HK-2 (cell line): ENCODE results near the gene ZNF106.

ENCODE experiments used
- DNase-seq: peaks from one replicate; pipeline ENCODE4 v3.0.0-alpha.2; 2018; ENCODE audit not compliant: unreplicated experiment

The ZNF106 gene

DNA sequence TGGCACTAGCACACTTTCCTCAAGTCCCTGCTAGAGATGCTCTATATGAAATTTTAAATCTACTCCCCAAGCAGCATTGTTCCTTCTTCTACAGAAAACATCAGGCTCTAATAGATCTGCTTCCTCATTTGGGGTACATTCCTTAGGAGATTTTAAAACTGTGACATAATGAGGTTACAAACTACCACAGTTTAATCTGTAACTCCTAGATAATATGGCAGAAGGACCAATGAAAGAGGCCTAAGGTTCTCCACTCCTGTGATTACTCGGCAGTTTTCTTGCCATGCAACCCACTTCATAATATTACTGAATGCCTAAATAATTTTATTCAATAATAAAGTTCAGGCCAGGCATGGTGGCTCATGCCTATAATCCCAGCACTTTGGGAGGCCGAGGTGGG lies 16.1 kb downstream of the ZNF106 start:
- DNase-seq = no peak

DNA sequence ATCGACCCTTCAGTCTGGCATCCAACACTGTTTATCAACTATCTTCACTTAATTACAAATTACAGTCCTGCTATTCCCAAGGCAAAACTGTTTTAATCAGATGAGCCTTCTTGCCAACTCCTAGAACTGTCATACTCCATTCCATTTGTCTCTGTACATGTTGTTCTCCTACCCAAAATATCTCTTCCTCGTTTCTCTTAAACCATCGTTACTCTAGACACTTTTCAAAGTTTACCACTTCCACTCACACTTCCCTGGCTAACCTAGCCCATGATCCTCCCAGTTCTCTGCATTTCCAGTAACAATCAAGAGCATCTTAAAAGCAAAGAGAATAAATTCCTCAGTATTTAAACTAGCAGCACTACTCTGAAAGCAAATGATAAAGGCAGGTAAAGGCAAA lies 19.9 kb downstream of the ZNF106 start:
- no peak for DNase-seq

DNA sequence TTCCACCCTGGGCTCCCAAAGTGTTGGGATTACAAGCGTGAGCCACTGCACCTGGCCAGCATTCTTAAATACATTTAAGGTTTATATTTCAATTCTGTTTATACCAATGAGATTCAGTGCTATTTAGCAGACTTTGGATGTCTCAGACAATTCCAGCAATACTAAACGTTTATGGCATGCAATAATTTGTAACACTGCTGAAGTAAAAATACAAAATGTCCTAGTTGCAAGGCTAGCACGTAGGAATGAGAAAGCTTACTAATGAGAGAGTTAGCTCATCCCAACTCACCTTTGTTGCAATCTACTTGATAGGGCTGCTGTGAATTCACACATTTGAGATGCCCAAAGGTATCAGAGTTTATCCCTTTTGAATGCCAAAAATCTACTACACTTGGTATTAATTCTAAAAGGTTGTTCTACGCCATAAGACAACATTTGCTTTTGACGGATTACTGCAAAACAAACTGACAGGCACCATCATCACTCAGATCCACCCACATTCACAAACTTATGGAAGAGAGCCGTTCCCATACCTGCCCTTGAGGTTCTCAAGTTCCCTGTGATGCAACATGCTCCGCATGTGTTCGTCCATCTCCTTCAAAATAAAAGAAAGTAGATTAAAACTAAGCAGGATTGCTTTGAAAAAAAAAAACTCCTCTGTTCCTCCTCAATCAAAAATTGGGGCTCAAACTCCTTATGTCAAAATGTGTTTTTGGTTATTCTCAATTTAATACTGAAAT lies 25.3 kb downstream of the ZNF106 start:
- DNase-seq = no peak

DNA sequence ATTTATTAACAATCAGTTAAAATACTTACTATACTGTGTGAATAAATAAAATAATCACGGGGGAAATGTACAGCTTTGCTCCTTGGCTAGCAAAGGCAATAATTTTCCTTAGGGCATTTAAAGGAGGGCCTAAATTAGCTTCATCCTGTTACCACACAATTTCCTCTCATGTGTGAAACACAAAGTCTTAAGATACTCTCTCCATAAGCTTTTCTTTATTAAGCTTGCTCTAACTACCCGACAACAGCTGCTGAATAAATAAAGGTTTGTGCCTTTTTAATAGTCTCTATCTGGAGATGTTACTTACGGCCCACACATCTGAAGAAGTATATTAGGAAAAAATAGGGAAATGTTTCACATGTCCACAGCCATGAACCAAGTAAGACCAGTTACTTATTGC lies 29.7 kb downstream of the ZNF106 start:
- no peak for DNase-seq

DNA sequence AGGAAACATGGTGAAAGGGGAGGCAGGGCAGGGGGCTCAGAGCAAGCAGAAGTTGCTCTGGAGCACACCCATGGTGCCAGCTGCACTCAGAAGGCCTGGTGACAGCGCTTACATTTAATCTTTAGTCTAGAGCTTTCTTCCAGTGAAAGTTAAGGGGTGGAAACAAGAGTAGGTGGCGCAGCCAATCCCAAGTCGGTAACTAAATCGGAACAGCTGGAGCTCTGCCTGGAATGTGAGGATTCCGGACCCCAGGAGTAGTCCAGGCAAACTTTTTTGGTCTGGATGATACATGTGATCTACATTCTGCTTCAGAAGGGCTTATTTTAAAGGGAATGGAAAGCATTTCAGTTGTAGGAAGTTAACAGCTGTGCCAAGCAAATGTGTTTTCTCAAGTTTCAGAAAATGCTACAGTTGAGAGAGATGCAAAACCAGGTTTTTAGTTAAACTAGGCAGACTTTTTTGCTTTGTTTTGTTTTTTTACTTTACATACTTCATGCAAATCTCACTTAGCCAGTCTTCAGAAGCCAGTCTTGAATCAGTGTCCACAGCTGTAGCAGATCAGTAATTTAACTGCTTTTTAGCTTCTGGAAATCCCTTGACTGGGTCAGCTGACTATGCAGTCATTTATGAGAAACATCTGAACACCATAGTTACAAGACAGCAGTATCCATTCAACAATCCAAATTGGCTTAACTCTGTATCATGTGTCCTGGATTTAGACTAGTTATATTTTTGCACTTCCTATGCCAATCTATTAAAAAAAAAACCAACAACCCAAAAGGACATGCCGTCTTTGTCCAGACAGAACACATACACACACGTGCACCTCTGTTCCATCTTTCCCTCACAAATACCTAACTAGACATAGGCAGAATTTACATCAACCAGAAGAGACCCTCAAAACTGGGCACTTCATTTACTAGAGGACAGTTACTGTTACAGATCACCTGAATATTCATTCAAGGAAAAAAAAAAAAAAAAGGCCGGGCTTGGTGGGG lies 33.2 kb downstream of the ZNF106 start:
- DNase-seq = no peak

DNA sequence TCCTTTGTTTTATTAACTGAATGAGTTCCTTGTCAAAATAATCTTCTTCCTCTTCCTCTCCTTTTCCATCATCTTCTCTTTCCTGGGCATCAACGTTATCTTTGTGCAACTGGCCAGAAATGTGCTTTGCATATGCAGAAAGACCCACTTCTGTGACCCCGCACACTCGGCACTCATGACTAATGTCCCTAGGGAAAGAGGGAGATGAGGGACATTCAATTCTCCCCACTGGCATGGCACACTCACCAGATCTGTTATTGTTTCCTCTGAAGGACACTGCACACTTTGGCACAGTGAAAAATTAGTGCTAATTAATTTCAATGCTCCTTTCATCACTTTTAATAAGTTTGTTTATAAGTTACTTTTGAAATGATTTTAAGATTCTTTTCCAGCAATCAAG lies 34.0 kb downstream of the ZNF106 start:
- no peak for DNase-seq

DNA sequence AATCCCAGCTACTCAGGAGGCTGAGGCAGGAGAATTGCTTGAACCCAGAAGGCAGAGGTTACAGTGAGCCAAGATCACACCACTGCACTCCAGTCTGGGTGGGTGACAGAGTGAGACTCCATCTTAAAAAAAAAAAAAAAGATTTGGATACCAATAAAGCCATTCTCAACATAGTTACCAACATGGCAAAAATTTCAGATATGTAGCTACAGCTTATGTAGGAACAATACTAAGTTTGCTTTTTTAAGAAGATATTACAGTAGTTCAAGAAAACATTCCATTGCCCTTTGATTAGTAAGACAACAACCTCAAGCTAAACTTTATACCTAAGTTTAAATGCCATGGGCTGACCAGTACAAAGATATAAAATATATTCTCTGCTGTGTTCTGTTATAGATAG lies 34.4 kb downstream of the ZNF106 start:
- no peak for DNase-seq

DNA sequence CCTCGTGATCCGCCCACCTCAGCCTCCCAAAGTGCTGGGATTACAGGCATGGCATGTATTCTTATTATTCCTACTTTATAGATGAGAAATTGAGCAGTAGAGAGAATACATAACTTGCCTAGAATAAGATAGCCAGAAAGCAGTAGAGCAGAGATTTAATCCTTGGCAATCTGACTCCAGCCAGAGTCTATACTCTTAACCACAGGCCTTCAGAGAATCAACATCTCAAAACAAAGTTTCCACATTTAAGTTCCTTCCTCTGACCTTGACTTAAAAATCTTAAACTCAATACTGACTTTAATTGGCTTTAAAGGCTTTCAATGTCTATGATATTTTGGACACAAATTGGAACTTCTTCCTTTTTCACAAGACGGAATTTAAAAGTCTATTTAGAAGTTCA lies 37.1 kb downstream of the ZNF106 start:
- no peak for DNase-seq

DNA sequence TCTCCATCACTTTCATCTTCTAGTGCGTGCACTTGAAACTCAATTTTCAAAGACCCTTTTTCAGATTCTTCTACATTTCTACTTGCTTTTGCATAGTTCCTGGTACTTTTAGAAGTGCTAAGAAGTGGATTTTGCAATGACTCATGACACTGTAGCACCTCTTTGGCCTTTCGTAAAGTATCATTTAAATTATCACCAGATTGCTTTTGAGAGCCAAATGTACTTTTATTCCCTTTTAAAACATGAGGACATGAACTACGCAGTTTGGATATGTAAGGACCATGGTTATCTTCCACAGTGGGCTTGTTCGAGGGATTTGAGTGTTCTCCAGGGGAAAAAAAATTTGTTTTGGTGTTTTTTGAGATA lies 40.5 kb downstream of the ZNF106 start:
- DNase-seq = no peak

DNA sequence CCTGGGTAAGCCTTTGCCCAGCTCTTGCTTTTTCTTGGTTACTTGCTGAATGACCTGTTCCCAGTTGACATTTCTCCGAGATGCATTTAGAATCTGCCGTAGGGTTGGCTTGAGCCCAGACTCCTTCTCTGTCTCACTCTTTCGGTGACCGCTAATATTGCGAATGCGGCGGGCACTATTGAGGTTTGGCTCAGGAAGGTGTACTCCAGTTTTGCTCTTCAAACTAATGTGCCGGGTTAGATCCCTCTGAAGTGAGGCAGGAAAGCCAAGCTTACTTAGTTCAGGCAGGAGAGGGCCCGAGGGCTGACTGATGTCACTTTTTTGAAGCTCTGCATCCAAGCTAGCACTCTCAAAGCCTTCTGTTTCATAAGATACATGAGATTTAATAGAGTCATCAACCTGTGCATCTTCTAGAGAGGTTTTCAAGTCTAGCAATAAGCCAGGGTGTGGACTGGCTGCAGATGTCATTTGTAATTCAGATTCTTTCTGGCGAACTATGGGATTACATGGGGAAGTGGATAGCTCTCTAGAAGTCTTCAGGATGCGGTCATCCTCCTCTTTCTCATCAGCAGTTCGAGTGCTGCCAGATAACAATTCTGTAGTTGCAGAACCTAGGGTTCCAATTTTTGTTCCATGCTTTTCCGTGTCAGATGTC lies 41.0 kb downstream of the ZNF106 start:
- DNase-seq = no peak

DNA sequence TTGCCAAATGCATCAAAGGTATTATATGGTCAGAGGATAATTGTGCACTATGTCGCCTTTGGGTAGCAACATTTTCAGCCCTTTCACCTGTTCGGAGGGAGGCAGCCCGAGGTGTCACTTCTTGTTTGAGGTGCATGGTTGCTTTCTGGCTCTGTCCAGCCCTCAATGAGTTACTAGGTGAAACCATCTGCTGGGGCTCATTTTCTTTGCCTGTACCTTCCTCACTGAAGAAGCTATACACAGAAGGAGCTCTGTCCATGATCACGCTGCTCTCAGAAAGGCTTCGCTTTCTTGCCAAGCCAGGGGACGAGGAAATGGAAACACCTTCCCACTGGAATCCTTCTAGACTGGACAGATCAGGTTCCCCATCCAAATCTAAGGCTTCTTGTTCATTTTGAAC lies 42.7 kb downstream of the ZNF106 start:
- DNase-seq = no peak

DNA sequence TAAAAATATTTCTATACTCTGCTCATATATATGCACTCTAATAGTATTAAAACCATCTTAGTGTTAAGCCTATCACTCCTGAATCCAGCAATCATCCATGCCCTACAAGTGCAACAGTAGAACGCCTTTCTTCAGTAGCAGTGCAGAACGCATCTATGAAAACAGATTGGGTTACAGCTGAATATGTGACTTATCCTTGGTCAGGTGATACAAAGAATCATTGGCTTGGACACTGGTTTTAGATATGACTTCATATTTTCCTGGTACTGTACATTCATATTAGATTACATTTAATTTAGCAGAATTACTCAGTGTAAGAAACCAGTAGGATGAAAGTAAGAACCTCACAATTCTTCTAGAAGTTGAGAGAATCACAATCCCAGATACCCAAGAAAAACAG lies 43.3 kb downstream of the ZNF106 start:
- no peak for DNase-seq

DNA sequence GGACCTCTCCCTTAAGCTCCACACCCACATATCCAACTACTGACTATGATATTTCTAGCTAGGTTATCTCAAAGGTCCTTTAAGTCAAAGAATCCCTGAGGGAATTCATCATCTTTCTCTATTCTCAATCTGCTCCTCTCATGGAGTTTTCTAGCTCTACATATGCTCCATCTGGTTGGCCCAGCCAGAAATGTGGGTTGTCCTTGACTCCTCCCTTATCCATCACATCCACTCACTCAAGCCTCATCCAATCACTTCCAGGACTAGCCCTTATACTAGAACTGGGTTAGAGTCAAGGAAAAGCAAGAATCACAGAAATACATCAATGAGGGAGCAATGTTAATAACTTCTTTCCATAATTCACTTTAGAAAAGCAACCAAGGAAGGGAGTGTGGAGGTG lies 45.4 kb downstream of the ZNF106 start:
- DNase-seq = no peak

DNA sequence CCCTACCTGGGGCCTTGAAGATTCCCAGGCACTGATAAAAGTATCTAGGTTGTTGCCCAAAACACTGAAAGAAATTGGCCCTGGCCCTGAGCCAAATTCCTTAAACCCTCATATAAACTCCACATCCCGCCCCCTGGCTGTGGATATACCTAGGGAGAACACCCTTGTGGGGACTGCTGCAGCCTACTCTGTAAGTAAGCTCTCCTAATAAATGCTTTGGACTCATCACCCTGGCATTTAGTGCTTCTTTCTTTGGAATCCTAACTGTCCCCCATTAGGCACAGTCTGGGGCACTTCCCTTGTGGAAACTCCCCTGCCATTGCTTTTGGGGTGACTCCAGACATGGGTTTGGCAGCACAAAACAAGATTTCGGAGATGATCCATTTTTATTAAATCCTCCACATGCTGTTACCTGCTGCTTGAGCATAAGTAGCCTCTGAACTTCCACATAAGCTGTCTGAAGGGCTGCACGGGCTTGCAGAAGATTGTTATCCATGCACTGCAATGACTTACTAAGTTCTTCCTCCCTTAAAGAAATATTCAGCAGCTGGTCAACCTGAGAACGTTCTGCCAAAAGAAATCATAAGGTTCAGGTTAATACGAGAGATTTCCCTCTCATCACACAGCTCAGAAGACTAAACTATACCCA lies 46.4 kb downstream of the ZNF106 start:
- no peak for DNase-seq

DNA sequence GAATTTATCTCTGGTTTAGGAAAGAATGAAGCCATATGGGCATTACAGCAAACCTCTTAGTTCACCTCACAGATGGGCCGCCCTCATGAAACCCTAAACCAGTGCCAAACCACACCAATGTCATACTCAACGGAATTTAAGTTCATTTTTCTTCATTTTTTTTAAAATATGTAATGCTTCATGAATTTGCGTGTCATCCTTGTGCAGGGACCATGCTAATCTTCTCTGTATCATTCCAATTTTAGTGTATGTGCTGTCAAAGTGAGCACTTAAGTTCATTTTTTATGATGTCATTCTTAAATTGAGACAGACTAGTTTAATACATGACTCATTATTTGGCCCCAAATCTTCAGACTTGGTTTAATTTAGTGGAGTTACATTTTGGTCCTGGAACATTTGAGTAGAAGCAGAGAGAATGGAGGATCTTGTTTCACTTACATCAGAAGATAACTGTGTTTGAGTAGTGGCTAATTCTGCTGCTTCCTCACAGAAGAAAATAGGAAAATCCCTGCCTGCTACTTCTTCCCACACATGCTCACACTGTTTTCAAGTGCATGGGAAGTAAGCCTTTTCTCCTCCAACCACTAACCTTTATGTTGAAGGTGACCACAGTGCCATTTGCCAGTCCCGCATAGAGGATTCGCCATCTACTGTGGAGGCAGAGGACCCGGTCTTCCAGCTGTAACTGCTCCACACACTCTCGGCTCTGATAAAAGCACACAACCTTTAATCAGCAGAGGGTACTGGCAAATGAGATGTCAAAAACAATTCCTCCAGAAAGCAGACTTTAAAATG lies 63.3 kb downstream of the ZNF106 start:
- DNase-seq = no peak

DNA sequence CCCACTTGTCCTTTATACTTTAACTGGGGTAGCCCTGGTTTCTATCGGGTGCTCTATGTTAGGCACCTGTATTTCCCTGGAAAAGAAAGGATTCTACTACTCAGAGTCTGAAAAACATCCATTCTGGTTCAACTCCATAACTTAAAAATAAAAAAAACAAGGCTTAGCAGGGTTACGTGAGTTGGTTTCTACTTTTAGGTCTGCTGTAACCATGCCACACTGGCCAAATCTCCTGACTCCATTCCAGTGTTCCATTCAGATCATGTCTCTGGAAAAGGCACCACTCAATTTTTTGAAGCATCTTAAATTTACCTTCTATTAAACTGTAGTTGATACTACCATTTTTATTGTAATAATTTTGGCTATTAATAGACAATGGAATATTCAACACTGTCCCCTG lies 69.6 kb downstream of the ZNF106 start:
- DNase-seq = no peak

DNA sequence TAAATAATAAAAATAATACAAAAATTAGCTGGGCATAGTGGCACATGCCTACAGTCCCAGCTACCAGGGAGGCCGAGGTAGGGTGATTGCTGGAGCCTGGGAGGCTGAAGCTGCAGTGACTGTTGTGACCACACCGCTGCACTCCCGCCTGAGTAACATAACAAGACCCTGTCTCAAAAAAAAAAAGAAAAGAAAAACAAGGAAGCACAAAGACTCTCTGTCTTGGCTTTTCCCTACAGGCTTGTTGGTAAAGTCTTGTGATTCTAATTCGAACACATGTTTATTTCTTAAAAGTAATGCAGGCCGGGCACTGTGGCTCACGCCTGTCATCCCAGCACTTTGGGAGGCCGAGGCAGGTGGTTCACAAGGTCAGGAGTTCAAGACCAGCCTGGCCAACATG lies 71.6 kb downstream of the ZNF106 start:
- DNase-seq = no peak

DNA sequence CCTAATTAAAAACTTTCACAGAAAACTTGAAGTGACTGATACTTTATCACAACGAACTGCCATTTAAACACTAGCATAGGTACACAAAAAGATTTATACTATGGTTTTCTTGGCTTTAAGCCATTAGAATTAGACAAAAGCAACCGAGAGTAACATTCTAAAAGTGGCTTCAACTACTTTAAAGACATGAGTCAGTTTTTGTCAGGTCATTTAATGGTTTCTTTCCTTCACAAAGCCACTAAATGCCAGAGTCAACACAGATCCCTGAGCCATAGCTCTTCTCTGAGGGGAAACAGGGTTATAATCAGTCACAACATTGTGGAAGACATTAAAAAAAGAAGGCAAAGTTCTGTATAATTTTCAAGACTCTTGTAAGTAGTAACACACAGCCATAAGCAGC lies 77.0 kb downstream of the ZNF106 start:
- DNase-seq = no peak

DNA sequence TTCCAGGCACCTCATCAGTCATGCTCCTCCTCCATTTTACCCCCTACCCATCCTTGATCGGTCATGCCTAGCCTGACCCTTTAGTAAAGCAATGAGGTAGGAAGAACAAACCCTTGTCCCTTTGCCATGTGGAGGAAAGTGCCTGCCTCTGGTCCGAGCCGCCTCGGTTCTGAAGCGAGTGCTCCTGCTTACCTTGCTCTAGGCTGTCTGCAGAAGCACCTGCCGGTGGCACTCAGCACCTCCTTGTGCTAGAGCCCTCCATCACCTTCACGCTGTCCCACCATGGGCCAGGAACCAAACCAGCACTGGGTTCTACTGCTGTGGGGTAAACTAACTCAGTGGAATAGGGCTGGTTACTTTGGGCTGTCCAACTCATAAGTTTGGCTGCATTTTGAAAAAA lies 79.1 kb downstream of the ZNF106 start:
- DNase-seq = no peak

DNA sequence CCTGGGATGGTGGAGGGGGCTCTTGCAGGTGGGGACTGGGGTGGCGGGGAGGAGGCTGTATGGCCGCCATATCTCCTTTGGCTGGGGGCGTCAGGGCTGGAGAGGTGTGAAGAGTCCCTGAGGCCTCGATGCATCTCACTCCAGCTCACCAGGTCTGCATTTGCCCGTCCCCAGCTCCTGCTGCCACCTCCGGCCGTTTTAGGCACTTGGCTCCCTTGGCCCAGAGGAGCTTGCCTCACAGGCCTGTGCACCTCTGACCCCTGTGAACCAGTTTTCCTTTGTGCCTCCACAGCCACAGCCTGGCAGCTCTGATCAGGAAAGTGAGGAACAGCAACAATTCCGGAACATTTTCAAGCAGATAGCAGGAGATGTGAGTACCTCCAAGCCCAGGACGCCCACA lies 81.9 kb downstream of the ZNF106 start:
- no peak for DNase-seq

DNA sequence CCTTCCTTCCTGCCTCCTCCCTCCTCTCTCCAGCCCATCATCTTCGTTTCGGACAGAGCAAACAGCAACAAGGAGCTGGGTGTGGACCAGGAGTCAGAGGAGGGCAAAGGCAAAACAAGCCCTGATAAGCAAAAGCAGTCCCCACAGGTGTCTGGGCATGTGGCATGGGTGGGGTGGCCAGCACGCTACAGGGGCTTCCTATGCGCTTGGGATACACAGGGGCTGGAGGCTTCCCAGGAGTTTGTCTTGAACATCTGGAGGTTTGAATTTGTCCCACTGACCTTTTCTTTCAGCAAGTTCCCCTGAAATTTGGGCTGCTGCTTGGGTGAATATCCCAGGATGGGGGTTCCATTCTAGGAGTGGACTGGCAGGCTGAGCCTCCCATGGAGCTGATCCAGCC lies 82.8 kb downstream of the ZNF106 start:
- DNase-seq = no peak
